ENCODE measurements around the gene C1orf226. TPM values are rescaled to one million over a fixed set of nuclear protein-coding genes. Genes with fewer than 3 reads are reported as not detected.

The C1orf226 gene
- total RNA-seq, 3 donors from 2014 or later = 0.10 to 0.11 TPM; not detected in 1

DNA sequence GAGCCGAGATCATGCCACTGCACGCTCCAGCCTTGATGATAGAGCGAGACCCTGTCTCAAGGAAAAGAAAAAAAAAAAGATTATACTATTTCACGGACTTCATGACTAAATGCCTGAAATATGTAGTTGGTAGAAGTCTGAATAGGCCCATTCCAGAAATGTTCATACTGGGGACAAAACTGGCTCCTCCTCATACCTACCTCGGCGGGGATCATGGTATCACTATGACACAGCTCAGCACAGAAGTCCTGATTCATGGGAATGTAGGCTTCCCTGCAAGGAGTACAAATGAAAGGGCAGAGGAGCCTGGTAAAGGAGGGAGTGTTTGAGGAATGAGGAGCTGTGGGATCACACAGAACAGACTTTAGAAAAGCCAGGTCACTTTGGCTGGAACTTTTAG is 9.9 kb upstream of the C1orf226 start:
- Mint-ChIP-seq H3K27me3 (ENCODE audit: low read depth) (peaks cover 2% of the 10 kb centered on the region), H3K4me3 (no peak overlapping the region), H3K9me3 (no peaks in the 10 kb centered on the region), H3K4me1 (ENCODE audit: low read depth) (no peaks in the 10 kb centered on the region), H3K36me3 (ENCODE audit: insufficient read depth) (no peaks in the 10 kb centered on the region)
- no peak for ATAC-seq
- DNase-seq = no peak

DNA sequence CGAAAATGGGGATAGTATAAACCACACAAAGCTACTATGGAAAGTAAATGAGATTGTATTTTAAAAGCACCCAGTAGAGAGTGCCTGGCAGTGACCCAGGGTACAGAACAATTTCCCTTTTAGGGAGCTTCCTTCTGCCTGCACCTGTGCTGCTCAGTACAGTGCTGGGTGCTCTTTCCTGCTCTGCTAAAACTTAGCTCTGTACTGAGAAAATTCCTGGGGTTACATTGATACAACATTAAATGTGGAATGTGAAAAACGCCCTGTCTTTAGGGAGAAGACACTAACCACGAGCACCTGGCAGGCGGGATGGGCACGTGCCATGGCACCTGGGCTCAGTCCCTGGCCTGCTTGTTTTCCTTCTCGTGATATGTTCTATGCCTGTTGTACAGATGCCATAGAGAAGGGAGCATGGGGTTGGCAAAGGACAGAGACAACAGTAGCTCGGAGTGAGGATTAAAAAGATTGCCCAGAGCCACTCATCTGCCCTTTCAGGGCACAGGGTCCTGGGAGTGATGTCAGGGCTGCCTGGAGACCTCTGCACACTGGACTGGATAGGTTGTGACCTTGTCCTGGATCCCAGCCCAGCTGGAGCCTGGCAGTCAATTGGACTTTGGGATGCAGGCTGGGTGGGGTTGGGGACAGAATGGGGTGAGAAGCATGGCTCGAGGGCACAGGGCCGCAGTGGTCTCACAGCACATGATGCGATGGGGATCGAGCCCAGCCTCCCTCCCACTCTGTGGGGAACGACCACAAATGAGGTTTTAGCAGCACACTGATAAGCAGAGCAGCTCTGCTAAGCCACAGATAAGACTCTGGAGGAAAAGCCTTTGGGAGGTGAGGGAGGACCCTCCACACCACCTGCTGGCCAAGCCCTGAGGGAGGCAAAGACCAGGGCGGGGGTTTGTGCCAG is 9.1 kb upstream of the C1orf226 start:
- H3K36me3 Mint-ChIP-seq (ENCODE audit: insufficient read depth) = no peaks in the 10 kb centered on the region
- no peaks in the 10 kb centered on the region for H3K9me3 Mint-ChIP-seq
- ATAC-seq = no peak
- no peaks in the 10 kb centered on the region for H3K4me1 Mint-ChIP-seq (ENCODE audit: low read depth)
- H3K4me3 Mint-ChIP-seq = no peak overlapping the region
- no peak for DNase-seq
- no peaks in the 10 kb centered on the region for H3K27me3 Mint-ChIP-seq (ENCODE audit: low read depth)

DNA sequence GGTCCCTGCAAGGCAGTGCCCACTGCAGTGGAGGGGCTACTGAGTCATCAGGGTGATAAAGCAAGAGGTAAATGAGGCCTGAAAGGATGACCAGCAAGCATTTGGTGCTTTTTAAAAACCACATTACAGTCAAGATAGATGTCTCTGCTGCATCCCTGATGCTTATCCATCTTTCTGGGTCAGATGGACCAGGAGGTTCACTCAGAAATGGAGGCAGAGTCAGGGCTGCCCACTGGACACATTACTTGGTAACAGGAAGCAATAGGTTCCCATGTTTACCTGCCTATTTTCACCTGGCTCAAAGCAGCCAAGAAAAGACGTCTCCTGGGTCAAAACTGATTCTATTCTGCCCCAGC is 8.5 kb upstream of the C1orf226 start:
- Mint-ChIP-seq H3K27me3 (ENCODE audit: low read depth) (no peaks in the 10 kb centered on the region), H3K4me3 (no peak overlapping the region), H3K36me3 (ENCODE audit: insufficient read depth) (no peaks in the 10 kb centered on the region), H3K4me1 (ENCODE audit: low read depth) (no peaks in the 10 kb centered on the region), H3K9me3 (no peaks in the 10 kb centered on the region)
- no peak for DNase-seq
- no peak for ATAC-seq

DNA sequence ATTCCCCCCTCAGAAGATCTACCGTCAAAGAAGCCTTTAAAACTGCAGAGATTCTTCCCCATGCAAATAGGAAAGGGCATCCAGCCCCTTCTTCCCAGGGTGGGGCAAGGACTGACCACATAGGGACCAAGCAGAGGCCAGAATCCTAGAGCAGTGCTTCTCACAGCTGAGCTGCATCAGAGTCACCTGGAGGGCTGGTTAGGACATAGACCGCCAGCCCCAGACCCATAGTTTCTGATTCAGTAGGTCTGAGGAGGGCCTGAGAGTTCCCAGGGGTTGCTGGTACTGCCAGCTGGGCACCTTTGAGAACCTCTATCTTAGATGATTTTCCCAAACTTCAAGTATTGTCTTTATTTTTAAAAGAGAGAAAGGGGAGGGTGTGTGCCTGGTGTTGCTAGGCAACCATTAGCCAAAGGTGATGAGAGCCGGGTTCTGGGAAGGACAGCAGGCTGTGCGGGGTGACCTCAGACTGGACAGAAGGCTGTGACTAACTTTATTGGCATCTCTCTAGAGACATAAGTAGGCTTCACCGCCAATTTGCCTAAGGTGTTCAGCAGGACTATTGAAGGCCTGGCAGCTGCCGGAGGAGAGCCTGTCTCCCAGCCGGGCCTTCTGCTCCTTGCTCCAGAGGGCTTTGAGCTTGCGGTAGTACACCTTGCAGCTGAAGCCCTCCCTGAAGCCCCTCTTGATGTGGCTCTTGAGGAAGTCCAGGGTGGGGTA is 7.8 kb upstream of the C1orf226 start:
- Mint-ChIP-seq H3K9me3 (no peaks in the 10 kb centered on the region), H3K4me1 (ENCODE audit: low read depth) (no peaks in the 10 kb centered on the region), H3K4me3 (no peak overlapping the region), H3K27me3 (ENCODE audit: low read depth) (no peaks in the 10 kb centered on the region), H3K36me3 (ENCODE audit: insufficient read depth) (no peaks in the 10 kb centered on the region)
- no peak for DNase-seq
- no peak for ATAC-seq

DNA sequence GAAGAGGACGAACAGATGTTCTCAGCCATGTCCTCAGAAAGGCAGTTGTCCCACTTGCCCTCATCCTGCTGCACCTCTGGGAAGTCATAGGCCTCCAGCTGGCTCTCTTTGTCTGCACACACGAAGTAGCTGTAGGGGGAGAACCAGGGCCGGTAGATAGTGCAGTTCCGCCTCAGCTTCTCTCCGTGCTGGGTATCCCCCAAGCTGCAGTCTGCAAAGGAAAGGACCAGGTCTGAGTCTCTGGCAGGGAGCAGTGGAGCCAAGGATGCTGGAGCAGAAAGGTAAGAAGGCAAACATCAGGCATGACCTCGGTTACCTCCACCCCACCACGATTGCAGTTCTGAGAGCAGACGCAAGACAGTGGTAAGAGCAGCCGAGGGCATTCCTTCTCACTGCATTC is 7.1 kb upstream of the C1orf226 start:
- Mint-ChIP-seq H3K9me3 (no peaks in the 10 kb centered on the region), H3K36me3 (ENCODE audit: insufficient read depth) (no peaks in the 10 kb centered on the region), H3K27me3 (ENCODE audit: low read depth) (no peaks in the 10 kb centered on the region), H3K4me1 (ENCODE audit: low read depth) (no peaks in the 10 kb centered on the region), H3K4me3 (no peak overlapping the region)
- ATAC-seq (no peak), DNase-seq (no peak)

DNA sequence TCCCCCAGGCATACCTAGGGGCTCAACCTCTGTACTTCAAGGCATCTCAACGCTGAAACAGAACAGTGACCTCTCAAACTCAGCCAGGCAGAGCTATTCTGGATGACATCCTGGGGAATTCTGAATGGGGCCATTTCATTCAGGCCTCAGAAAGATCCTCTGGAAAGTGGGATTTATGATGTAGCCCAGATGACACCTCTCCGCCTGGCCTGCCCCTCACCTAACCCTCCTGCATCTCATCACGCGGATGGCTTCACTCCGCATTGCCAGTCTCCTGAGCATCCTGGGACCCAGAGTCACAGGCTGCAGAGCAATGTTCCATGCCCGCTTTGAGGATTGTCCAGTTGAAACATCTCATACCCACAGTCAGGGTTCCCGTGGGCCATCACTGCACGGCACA is 6.1 kb upstream of the C1orf226 start:
- no peak overlapping the region for H3K4me3 Mint-ChIP-seq
- no peaks in the 10 kb centered on the region for H3K9me3 Mint-ChIP-seq
- no peaks in the 10 kb centered on the region for H3K36me3 Mint-ChIP-seq (ENCODE audit: insufficient read depth)
- DNase-seq (no peak), ATAC-seq (no peak)
- no peaks in the 10 kb centered on the region for H3K4me1 Mint-ChIP-seq (ENCODE audit: low read depth)
- no peaks in the 10 kb centered on the region for H3K27me3 Mint-ChIP-seq (ENCODE audit: low read depth)

DNA sequence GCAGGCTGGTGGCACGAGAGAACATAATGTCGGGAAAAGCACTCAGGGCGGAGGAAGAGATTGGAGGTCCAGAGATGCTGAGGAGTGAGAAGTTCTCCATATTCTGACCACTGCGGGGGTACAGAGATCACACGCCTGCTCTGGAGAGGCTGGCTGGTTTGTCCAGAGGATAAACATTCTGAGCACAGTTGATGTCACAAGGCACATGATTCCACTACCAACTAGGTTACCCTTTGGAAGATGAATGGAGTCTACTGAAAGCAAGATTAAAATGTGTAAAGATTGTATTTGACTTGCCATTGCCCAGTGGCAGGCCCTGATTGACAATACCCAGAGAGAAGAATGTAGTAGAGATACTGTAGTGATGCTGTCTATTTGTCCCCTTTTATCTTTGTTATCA is 4.8 kb upstream of the C1orf226 start, which contains the start of gene SPATA46:
TSS of gene SPATA46 (minus strand) at position 164 of the 400 bp plus-strand sequence. CDS start at position 100, 64 bp downstream.
- Mint-ChIP-seq H3K9me3 (no peaks in the 10 kb centered on the region), H3K4me3 (no peak within 1 kb of the TSS), H3K4me1 (ENCODE audit: low read depth) (no peaks in the 10 kb centered on the region), H3K27me3 (ENCODE audit: low read depth) (no peaks in the 10 kb centered on the region), H3K36me3 (ENCODE audit: insufficient read depth) (no peaks in the 10 kb centered on the region)
- ATAC-seq (no peak), DNase-seq (no peak)

DNA sequence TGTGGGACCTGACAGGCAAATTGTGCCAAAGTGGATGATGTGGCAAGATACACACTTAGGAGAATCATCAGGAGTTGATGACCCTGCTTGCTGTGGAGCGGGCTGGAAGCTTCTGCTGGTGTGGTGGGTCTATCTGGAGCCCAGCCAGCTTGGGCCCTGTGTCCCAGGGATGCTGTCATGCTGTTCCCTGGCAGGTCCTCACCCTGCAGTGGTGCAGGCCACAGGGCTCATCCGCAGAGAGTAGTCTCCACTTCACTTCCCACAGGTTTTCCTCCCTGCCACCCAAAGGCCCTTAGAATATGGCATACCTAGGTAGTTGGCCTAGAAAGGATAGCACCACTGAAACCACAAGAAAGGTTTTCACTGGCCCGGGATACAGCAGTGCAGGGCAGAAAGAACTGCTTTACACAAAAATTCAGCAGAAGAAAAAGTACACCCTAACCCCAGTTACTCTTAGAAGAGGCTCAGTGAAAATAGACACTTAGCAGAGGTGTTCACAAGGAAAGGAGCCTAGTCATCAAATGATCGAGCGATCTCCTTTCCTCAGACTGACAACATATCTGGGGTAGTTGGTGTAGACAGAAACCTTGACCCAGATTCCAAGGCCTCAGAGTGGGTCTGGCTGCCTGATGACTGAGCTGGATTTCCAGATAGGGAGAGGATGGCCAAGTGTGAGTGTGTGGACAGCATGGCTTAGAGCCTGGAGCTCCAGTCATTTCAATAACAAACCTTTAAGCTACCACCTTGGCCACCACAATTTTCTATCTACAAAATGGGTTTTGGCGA is 1.3 kb upstream of the C1orf226 start:
- Mint-ChIP-seq H3K36me3 (ENCODE audit: insufficient read depth) (no peaks in the 10 kb centered on the region), H3K27me3 (ENCODE audit: low read depth) (no peaks in the 10 kb centered on the region), H3K9me3 (no peaks in the 10 kb centered on the region), H3K4me3 (no peak overlapping the region), H3K4me1 (ENCODE audit: low read depth) (no peaks in the 10 kb centered on the region)
- ATAC-seq = no peak
- DNase-seq = no peak

DNA sequence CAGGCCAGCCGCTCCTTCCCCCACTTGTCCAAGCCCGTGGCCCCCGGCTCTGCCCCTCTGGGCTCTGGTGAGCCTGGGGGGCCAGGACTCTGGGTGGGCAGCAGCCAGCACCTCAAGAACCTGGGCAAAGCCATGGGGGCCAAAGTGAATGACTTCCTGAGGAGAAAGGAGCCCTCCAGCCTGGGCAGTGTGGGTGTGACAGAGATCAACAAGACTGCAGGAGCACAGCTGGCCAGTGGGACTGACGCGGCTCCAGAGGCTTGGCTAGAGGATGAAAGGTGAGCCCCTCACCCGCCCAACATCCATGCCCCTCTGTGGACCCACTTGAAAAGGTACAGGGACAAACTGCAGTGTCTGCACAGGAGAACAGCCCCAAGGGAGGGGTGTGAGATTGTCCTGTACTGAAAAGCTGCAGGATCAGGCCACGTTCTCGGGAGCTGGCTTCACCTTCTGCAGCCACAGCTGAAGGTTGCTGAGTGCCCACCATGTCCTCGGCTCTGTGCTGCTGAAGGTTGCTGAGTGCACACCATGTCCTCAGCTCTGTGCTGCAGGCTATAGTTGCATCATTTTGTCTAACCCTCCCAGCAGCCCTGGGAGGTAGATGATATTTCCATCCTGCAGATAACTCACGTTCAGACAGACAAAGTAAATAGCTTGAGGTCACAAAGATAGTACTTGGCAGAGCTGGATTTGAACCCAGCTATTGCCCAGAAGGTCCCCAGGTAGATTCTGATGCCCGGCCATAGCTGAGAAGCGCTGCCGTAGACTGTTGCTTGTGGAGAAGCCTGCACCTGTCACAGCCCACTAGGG is 618 bp downstream of the C1orf226 start:
- Mint-ChIP-seq H3K9me3 (no peaks in the 10 kb centered on the region), H3K27me3 (ENCODE audit: low read depth) (peaks cover 2% of the 10 kb centered on the region), H3K4me1 (ENCODE audit: low read depth) (no peaks in the 10 kb centered on the region), H3K36me3 (ENCODE audit: insufficient read depth) (no peaks in the 10 kb centered on the region), H3K4me3 (no peak overlapping the region)
- ATAC-seq = no peak
- DNase-seq = no peak

DNA sequence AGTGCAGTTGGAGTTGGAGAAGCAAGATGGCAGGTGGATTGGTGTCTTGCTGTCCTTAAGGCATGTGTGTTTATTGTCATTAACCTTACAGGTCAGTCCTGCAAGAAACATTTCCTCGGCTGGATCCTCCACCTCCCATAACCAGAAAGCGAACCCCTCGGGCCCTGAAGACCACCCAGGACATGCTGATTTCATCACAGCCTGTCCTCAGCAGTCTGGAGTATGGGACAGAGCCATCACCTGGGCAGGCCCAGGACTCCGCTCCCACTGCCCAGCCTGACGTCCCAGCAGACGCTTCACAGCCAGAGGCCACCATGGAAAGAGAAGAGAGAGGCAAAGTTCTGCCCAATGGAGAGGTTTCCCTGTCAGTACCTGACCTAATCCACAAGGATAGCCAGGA is 1.6 kb downstream of the C1orf226 start:
- H3K36me3 Mint-ChIP-seq (ENCODE audit: insufficient read depth) = no peaks in the 10 kb centered on the region
- DNase-seq (no peak), ATAC-seq (no peak)
- H3K27me3 Mint-ChIP-seq (ENCODE audit: low read depth) = peaks cover 2% of the 10 kb centered on the region
- no peaks in the 10 kb centered on the region for H3K4me1 Mint-ChIP-seq (ENCODE audit: low read depth)
- H3K4me3 Mint-ChIP-seq = no peak overlapping the region
- no peaks in the 10 kb centered on the region for H3K9me3 Mint-ChIP-seq

DNA sequence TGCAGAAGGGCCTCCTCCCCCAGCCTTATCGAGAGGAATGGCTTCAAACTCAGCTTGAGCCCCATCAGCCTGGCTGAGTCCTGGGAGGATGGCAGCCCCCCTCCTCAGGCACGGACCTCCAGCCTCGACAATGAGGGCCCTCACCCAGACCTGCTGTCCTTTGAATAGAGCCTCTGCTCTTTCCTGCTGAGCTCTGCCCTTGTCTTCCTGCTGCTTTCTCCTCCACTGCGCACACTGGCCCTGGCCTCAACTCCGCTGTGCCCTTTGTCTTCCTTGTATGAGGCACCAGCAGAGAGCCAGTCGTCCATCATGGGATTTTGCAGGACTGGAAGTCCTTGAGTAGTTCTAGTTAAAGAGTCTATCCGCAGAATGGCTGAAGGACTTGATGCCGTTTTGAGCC is 2.0 kb downstream of the C1orf226 start:
- Mint-ChIP-seq H3K36me3 (ENCODE audit: insufficient read depth) (no peaks in the 10 kb centered on the region), H3K4me3 (no peak overlapping the region), H3K4me1 (ENCODE audit: low read depth) (no peaks in the 10 kb centered on the region), H3K27me3 (ENCODE audit: low read depth) (peaks cover 2% of the 10 kb centered on the region), H3K9me3 (no peaks in the 10 kb centered on the region)
- no peak for ATAC-seq
- no peak for DNase-seq

DNA sequence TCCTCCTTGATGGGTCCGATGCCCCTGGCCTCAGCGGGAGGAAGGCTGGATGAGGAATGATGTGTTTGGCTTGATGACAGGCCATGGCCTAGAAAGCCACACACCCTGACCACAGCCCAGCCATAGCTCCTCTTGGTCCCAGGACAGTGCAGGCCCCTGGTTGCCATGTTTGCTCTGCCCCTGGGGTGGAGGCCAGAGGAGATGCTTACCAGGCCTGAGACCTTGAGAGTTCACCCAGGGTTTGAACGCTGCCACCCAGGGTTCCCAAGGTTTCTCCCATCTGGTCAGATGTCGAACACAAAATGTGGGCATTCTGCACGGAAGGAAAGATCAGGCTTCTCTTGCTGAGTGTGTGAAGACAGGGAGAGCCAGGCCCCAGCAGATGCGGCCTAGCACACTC is 2.6 kb downstream of the C1orf226 start:
- DNase-seq (no peak), ATAC-seq (no peak)
- peaks cover 7% of the 10 kb centered on the region for H3K27me3 Mint-ChIP-seq (ENCODE audit: low read depth)
- H3K9me3 Mint-ChIP-seq = no peaks in the 10 kb centered on the region
- no peaks in the 10 kb centered on the region for H3K36me3 Mint-ChIP-seq (ENCODE audit: insufficient read depth)
- H3K4me3 Mint-ChIP-seq = no peak overlapping the region
- H3K4me1 Mint-ChIP-seq (ENCODE audit: low read depth) = no peaks in the 10 kb centered on the region

DNA sequence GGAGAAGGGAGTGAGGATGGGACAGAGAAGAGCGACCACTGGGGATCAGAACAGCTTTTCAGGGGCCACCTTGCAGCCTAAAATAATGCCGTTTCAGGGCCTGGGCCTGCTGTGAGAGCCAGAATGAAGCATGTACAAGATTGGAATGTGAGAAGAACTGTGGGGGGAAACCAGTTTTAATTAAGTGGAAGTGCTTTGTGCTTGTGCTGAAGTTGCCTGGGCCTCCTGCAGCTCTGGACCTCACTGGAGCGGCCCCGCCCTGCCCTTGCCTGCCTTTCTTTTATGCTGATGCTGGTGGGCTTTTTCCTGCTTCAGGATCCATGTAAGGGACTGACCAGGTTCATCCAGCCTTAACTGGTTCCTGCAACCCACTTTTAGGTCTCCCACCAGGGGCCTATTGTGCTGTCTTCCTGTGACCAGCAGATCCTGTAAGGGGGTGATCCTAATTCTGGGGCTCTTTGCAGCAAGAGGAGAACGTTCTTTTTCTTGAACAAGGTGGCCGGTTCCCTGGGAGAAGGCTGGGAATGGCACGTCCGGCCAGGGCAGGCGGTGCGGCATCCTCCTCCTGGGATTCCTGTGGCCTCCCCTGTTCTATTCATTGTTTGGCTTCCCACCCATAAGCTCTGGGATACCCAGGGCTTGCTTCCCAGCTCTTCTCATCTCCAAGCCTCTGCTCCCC is 3.2 kb downstream of the C1orf226 start:
- H3K27me3 Mint-ChIP-seq (ENCODE audit: low read depth) = peaks cover 7% of the 10 kb centered on the region
- H3K9me3 Mint-ChIP-seq = no peaks in the 10 kb centered on the region
- ATAC-seq = no peak
- no peak overlapping the region for H3K4me3 Mint-ChIP-seq
- H3K4me1 Mint-ChIP-seq (ENCODE audit: low read depth) = peaks cover 3% of the 10 kb centered on the region
- DNase-seq = no peak
- no peaks in the 10 kb centered on the region for H3K36me3 Mint-ChIP-seq (ENCODE audit: insufficient read depth)
